ENCODE data around the gene ZGPAT. TPM values are rescaled to one million over a fixed set of nuclear protein-coding genes. Genes with fewer than 3 reads are reported as not detected.

The ZGPAT gene
- total and polyA plus RNA-seq, 9 of the 15 experiments (the other 6 are each of a cell fraction or from before 2014, with no cell fraction given), result 0.14 to 26.6 (median 7.4) TPM

GRCh38 chr20:63733117-63733516 lies 25.3 kb downstream of the ZGPAT start:
- Histone ChIP-seq H3K4me2 (ENCODE audit: insufficient read depth, low read length) (no peak overlapping the region), H3K9ac (ENCODE audit: insufficient read depth in 1 of 2, low read depth in 2 of 2, low read length in 2 of 2) (no peak overlapping the region; a peak in 1 of 4 replicates), H4K20me1 (replicated peaks; ENCODE audit: control insufficient read depth, insufficient read depth, low read length) (0 out of 2 replicates have a peak, but pooled peaks cover 5% of the 10 kb centered on the region), H3K27ac (ENCODE audit: extremely low read depth, low read depth, low read length) (no peak overlapping the region), H3K27me3 (ENCODE audit: control insufficient read depth in 2 of 2, insufficient read depth in 2 of 2, low read length in 2 of 2) (no peaks in the 10 kb centered on the region), H3K4me1 (replicated peaks in 1 of 2; ENCODE audit: control insufficient read depth in 2 of 2, insufficient read depth in 2 of 2, low read length in 2 of 2) (peaks cover 5 to 52% of the 10 kb centered on the region in 2 experiments; a peak in 4 of 5 replicates), H3K4me3 (no peak overlapping the region), H3K36me3 (ENCODE audit: control insufficient read depth, insufficient read depth, low read length) (peaks cover 71% of the 10 kb centered on the region; the same call in 2 of the 3 replicates), H3K9me3 (replicated peaks; ENCODE audit: control insufficient read depth, insufficient read depth, low read depth, low read length) (peaks cover 4% of the 10 kb centered on the region), H3K79me2 (ENCODE audit: control insufficient read depth, insufficient read depth, low read length) (peaks cover 26% of the 10 kb centered on the region), H2AFZ (ENCODE audit: low read depth, low read length) (no peak overlapping the region), H3K9me1 (ENCODE audit: control insufficient read depth, insufficient read depth, low read length) (no peaks in the 10 kb centered on the region)
- ChIA-PET POLR2A (no interaction called here), CTCF (ENCODE audit: low intra/inter-chr PET ratio) (no interaction called here)
- no TSS peak for BruUV-seq (replicated peaks)
- ATAC-seq (no peak), DNase-seq (ENCODE audit: extremely low read depth in 1 of 4, low spot score in 3 of 4) (no peak), FAIRE-seq (no peak)
- TF ChIP-seq KAT7 (CRISPR knock-in tag; IDR thresholded peaks at IDR 0.05; ENCODE audit: borderline replicate concordance), result no peak
- TF ChIP-seq HOXB6 (CRISPR knock-in tag; IDR thresholded peaks at IDR 0.05; ENCODE audit: borderline replicate concordance), result no peak
- TF ChIP-seq TSHZ1 (CRISPR knock-in tag; IDR thresholded peaks at IDR 0.05), result no peak
- no peak for TF ChIP-seq SLC30A9 (CRISPR knock-in tag; IDR thresholded peaks at IDR 0.05)
- no peak for TF ChIP-seq NBN (IDR thresholded peaks at IDR 0.05; ENCODE audit: low read depth)
- TF ChIP-seq CBX3 (IDR thresholded peaks at IDR 0.05; ENCODE audit: borderline replicate concordance in 1 of 2, low read length in 2 of 2), result no peak
- TF ChIP-seq MED1 (CRISPR knock-in tag; IDR thresholded peaks at IDR 0.05; ENCODE audit: borderline replicate concordance), result no peak
- TF ChIP-seq SNIP1 (IDR thresholded peaks at IDR 0.05; ENCODE audit: low read depth), result no peak
- no peak for TF ChIP-seq ARHGAP35 (IDR thresholded peaks at IDR 0.05; ENCODE audit: partially characterized antibody)
- in situ Hi-C loops (cut with MboI) (no loop called here), intact Hi-C loops (cut with micrococcal nuclease) (no loop called here)
- WGBS (ENCODE audit: insufficient coverage, low coverage, missing lambda C conversion rate), result 97% methylated on average over 13 of the region's 13 CpGs
